Stomach (tissue), 9 donors: ENCODE data around the gene NUDT8. TPM values are rescaled to one million over a fixed set of nuclear protein-coding genes. Genes with fewer than 3 reads are reported as not detected.

ENCODE experiments used
- DNase-seq, 2 donors: peaks; one replicate each; pipeline versions ENCODE4 v3.0.0 to v3.0.0-alpha.2; 2013 to 2019
- H3K27ac ChIP-seq, 5 donors: fragments of 200-600 bp in 4 of 5; sonication (generic) in 4 of 5; one replicate each; pipeline ENCODE4 v1.5.1; 2013 to 2019; ENCODE audit warnings: mild to moderate bottlenecking in 1 of 5, moderate library complexity in 1 of 5
- H3K27me3 ChIP-seq, 3 donors: fragments of 200-600 bp; sonication (generic); one replicate each; pipeline ENCODE4 v1.5.1; 2017 to 2019; ENCODE audit warnings: mixed run types in 1 of 3
- H3K36me3 ChIP-seq, 4 donors: fragments of 200-600 bp; sonication (generic); 1 replicate in 3 of 4; 2 replicates in 1 of 4; pipeline ENCODE4 v1.5.1; 2016 to 2019
- H3K4me1 ChIP-seq, 4 donors: fragments of 200-600 bp; sonication (generic); one replicate each; pipeline ENCODE4 v1.5.1; 2016 to 2019
- H3K4me3 ChIP-seq, 4 donors: fragments of 200-600 bp; sonication (generic) in 3 of 4; one replicate each; pipeline ENCODE4 v1.5.1; 2016 to 2019; ENCODE audit warnings: mild to moderate bottlenecking in 1 of 4
- H3K9me3 ChIP-seq, 4 donors: fragments of 200-600 bp; sonication (generic); one replicate each; pipeline ENCODE4 v1.5.1; 2016 to 2019
- CTCF ChIP-seq, 7 experiments: fragments of 450-650 bp in 4 of 7; fragments of 200-600 bp in 3 of 7; sonication (generic) in 3 of 7; IDR thresholded peaks; one replicate each; pipeline ENCODE4 v1.5.1; 2016 to 2019; ENCODE audit warnings: antibody characterized with exemption in 7 of 7, control low read depth in 2 of 7, mild to moderate bottlenecking in 1 of 7
- EP300 ChIP-seq: sonication (generic); formaldehyde crosslinking; IDR thresholded peaks from one replicate; pipeline ENCODE4 v1.6.1; 2017; ENCODE audit warnings: antibody characterized with exemption
- POLR2A ChIP-seq, 4 donors: fragments of 450-650 bp; IDR thresholded peaks; one replicate each; pipeline ENCODE4 v1.6.1; 2016; ENCODE audit warnings: antibody characterized with exemption in 4 of 4, control low read depth in 2 of 4, mild to moderate bottlenecking in 1 of 4, moderate library complexity in 1 of 4
- POLR2AphosphoS5 ChIP-seq, 3 donors: sonication (generic); formaldehyde crosslinking; IDR thresholded peaks; one replicate each; pipeline ENCODE4 v1.6.1; 2016; ENCODE audit warnings: antibody characterized with exemption in 3 of 3
- WGBS, 5 donors: extraction: QIAGEN DNeasy Blood & Tissue Kit in 3 of 5; methylation state at CpG; one replicate each; pipeline versions ENCODE4 v1.1.5 to v1.1.7; 2013 to 2018; 5-methylcytosine and 5-hydroxymethylcytosine counted together
- intact Hi-C: fragments of 100-400 bp; cut with DNase I; formaldehyde crosslinking; loops from one replicate; pipeline ENCODE4 v1.15.1; 2023; ENCODE audit warnings: low total_unique reads
- polyA plus RNA-seq, 3 donors: library from polyadenylated mRNA; stranded (reverse); fragments of 200-250 nt; gene quantifications; one replicate each; pipeline ENCODE4 v1.2.3, GENCODE V29; 2013
- total RNA-seq, 5 donors: library from RNA; depleted of rRNA; stranded (reverse); fragments of >200 nt; gene quantifications; one replicate each; pipeline versions ENCODE4 v1.1.0 to v1.2.3, GENCODE V29; 2014 to 2016
- donor health status: healthy with polysubstance abuse.
- donor health status: Bipolar disorder and iron deficiency.
- donor health status: healthy.

The NUDT8 gene
- total and polyA plus RNA-seq, 8 donors = 4.6 to 333 (median 17.3) TPM; not detected in 2

- H3K36me3 ChIP-seq = no peaks in the 10 kb centered on the region
- peaks cover 0 to 6% (median 0%) of the 10 kb centered on the region in 3 donors for H3K27me3 ChIP-seq
- DNase-seq = no peak
- H3K9me3 ChIP-seq = no peaks in the 10 kb centered on the region
- 78 to 89% (median 86%) methylated on average over 15 to 20 of the region's 20 CpGs for WGBS, 5 donors
- intact Hi-C loops = no loop called here
- H3K4me1 ChIP-seq = peaks cover 9 to 37% (median 33%) of the 10 kb centered on the region in 4 donors
- H3K4me3 ChIP-seq = no peak overlapping the region
- no peak overlapping the region for H3K27ac ChIP-seq
- TF ChIP-seq EP300 (no peak), CTCF (IDR thresholded peaks at IDR 0.05) (no peak), POLR2AphosphoS5 (IDR thresholded peaks at IDR 0.05) (no peak), POLR2A (IDR thresholded peaks at IDR 0.05) (no peak)
Observed at GRCh38 chr11:67634366-67635230, 4.9 kb upstream of the NUDT8 start.

- Histone ChIP-seq H3K27me3 (no peaks in the 10 kb centered on the region), H3K9me3 (no peaks in the 10 kb centered on the region), H3K27ac (no peak overlapping the region), H3K4me1 (peaks cover 12 to 45% (median 40%) of the 10 kb centered on the region in 4 donors), H3K4me3 (no peak overlapping the region), H3K36me3 (no peaks in the 10 kb centered on the region)
- no peak for TF ChIP-seq POLR2A (IDR thresholded peaks at IDR 0.05)
- no peak for TF ChIP-seq CTCF (IDR thresholded peaks at IDR 0.05)
- no peak for TF ChIP-seq POLR2AphosphoS5 (IDR thresholded peaks at IDR 0.05)
- TF ChIP-seq EP300 = no peak
- DNase-seq = no peak
- WGBS, 5 donors = 71 to 81% (median 77%) methylated on average over 21 to 22 of the region's 22 CpGs
- intact Hi-C loops = no loop called here
Observed at GRCh38 chr11:67633758-67634365, 4.1 kb upstream of the NUDT8 start.

GRCh38 chr11:67632982-67633755 is 3.4 kb upstream of the NUDT8 start:
- H3K4me1 ChIP-seq = peaks cover 15 to 48% (median 44%) of the 10 kb centered on the region in 4 donors
- intact Hi-C loops = no loop called here
- no peak overlapping the region for H3K4me3 ChIP-seq
- WGBS, 5 donors = 89 to 92% (median 92%) methylated on average over 27 to 30 of the region's 30 CpGs
- no peaks in the 10 kb centered on the region for H3K27me3 ChIP-seq
- H3K27ac ChIP-seq = peak overlapping the region in 4 of 5 donors; percentile 13 to 72 (median 26)
- DNase-seq = no peak
- H3K36me3 ChIP-seq = no peaks in the 10 kb centered on the region
- H3K9me3 ChIP-seq = no peaks in the 10 kb centered on the region
- TF ChIP-seq EP300 (no peak), CTCF (IDR thresholded peaks at IDR 0.05) (no peak), POLR2A (IDR thresholded peaks at IDR 0.05) (no peak), POLR2AphosphoS5 (IDR thresholded peaks at IDR 0.05) (no peak)
